ENCODE measurements around the gene HOXD4. TPM values are rescaled to one million over a fixed set of nuclear protein-coding genes. Genes with fewer than 3 reads are reported as not detected.

Gene HOXD4
- total RNA-seq, 1 experiment from 2014 or later, result 0.61 TPM

DNA sequence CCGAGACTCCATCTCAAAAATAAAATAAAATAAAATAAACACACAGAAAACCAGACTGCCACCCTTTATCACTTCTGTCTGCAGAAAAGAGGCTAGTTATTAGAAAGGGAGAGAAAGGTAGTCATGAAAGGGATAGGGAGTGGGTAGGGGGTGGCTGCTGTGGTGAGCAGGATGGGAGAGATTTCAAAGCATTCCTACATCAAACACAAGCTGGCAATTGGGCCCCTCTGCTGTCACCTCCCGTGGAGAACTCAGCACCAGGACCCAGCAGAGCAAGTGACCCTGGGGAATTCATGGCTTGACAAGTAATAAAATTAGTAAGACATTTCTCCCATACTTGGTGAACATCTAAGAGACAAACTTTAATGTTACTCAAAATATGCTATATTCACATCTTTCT lies 33.4 kb downstream of the HOXD4 start:
- Histone ChIP-seq H3K79me2 (ENCODE audit: insufficient read depth, low read length) (no peaks in the 10 kb centered on the region), H2AFZ (ENCODE audit: low read depth, low read length, poor library complexity, severe bottlenecking) (no peak overlapping the region), H3K27me3 (ENCODE audit: insufficient read depth, low read length) (no peaks in the 10 kb centered on the region), H4K20me1 (ENCODE audit: insufficient read depth) (no peaks in the 10 kb centered on the region), H3K27ac (ENCODE audit: low read depth, low read length) (no peak overlapping the region), H3K9ac (ENCODE audit: low read length) (no peak overlapping the region), H3K4me2 (ENCODE audit: low read length) (no peak overlapping the region), H3K4me1 (ENCODE audit: control insufficient read depth in 1 of 2, insufficient read depth in 2 of 2, low read length in 2 of 2) (peaks cover 0 to 6% of the 10 kb centered on the region in 2 experiments; a peak in 1 of 4 replicates), H3K4me3 (replicated peaks in 1 of 2; ENCODE audit: low read depth in 1 of 2, low read length in 2 of 2) (no peak overlapping the region), H3K9me2 (ENCODE audit: insufficient read depth) (no peaks in the 10 kb centered on the region), H3K36me3 (ENCODE audit: control insufficient read depth in 1 of 2, insufficient read depth in 2 of 2, low read length in 2 of 2) (no peaks in the 10 kb centered on the region), H3K9me3 (ENCODE audit: control insufficient read depth in 1 of 2, insufficient read depth in 1 of 2, low read depth in 1 of 2, low read length in 2 of 2) (no peaks in the 10 kb centered on the region)
- no TSS peak for BruUV-seq (replicated peaks)
- RAD21 ChIA-PET (ENCODE audit: low non-redundant PET in 1 of 2, low total read pairs in 2 of 2, uncharacterized antibody in 2 of 2, unreplicated experiment in 2 of 2), result no interaction called here
- ATAC-seq, result no peak
- intact Hi-C loops (cut with micrococcal nuclease), result no loop called here
- TF ChIP-seq FOSL1 (IDR thresholded peaks at IDR 0.05; ENCODE audit: low read depth) (no peak), POLR2AphosphoS5 (IDR thresholded peaks at IDR 0.05; ENCODE audit: low read depth, low read length) (no peak), CBX3 (IDR thresholded peaks at IDR 0.05; ENCODE audit: low read depth) (no peak), ELF1 (IDR thresholded peaks at IDR 0.05; ENCODE audit: borderline replicate concordance, low read depth) (no peak), ZFX (IDR thresholded peaks at IDR 0.05) (no peak), TCF7L2 (IDR thresholded peaks at IDR 0.05; ENCODE audit: borderline replicate concordance, extremely low read depth, insufficient read depth, insufficient read length) (no peak), EZH2 (IDR thresholded peaks at IDR 0.05) (no peak), SIN3A (IDR thresholded peaks at IDR 0.05; ENCODE audit: low read depth) (no peak), POLR2A (IDR thresholded peaks at IDR 0.05; ENCODE audit: borderline replicate concordance, extremely low read depth, insufficient read depth, insufficient read length) (no peak), SRF (IDR thresholded peaks at IDR 0.05; ENCODE audit: low read depth) (no peak), RAD21 (IDR thresholded peaks at IDR 0.05; ENCODE audit: low read depth) (no peak)
- TF ChIP-seq, protein P1, sequence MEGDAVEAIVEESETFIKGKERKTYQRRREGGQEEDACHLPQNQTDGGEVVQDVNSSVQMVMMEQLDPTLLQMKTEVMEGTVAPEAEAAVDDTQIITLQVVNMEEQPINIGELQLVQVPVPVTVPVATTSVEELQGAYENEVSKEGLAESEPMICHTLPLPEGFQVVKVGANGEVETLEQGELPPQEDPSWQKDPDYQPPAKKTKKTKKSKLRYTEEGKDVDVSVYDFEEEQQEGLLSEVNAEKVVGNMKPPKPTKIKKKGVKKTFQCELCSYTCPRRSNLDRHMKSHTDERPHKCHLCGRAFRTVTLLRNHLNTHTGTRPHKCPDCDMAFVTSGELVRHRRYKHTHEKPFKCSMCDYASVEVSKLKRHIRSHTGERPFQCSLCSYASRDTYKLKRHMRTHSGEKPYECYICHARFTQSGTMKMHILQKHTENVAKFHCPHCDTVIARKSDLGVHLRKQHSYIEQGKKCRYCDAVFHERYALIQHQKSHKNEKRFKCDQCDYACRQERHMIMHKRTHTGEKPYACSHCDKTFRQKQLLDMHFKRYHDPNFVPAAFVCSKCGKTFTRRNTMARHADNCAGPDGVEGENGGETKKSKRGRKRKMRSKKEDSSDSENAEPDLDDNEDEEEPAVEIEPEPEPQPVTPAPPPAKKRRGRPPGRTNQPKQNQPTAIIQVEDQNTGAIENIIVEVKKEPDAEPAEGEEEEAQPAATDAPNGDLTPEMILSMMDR (IDR thresholded peaks at IDR 0.05 in 2 of 3, conservative IDR thresholded peaks at IDR 0.05 in 1 of 3; ENCODE audit: borderline replicate concordance in 1 of 3, insufficient read depth in 1 of 3, low read depth in 2 of 3, low read length in 2 of 3), result no peak
- TF ChIP-seq, protein P2, sequence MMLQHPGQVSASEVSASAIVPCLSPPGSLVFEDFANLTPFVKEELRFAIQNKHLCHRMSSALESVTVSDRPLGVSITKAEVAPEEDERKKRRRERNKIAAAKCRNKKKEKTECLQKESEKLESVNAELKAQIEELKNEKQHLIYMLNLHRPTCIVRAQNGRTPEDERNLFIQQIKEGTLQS (IDR thresholded peaks at IDR 0.05), result no peak
- CTCF ChIA-PET, result no interaction called here
- POLR2A ChIA-PET, result no interaction called here
- no peak for DNase-seq (ENCODE audit: low read depth, low spot score)
